GM19043 (cell line): ENCODE measurements around the gene BCL3.
A peak's percentile ranks its signal among the peaks of the same experiment; 100 is the strongest.
"Not testable (repeated sequence)": the region's sequence is repeated elsewhere in the genome, so short reads cannot be mapped to it uniquely, and the experiment has no call there.

ENCODE experiments used
- ATAC-seq: cut with Tn5 transposase; IDR thresholded peaks from one replicate; pipeline ENCODE4 v1.9.1; 2021; ENCODE audit warnings: low read depth; ENCODE audit not compliant: unreplicated experiment

BCL3 gene

GRCh38 chr19:44756089-44756562, 7.6 kb downstream of the BCL3 start:
- no peak for ATAC-seq

GRCh38 chr19:44757057-44757734, 8.7 kb downstream of the BCL3 start:
- ATAC-seq = no peak

- ATAC-seq = no peak
Measured at GRCh38 chr19:44757735-44758505, 9.4 kb downstream of the BCL3 start.

GRCh38 chr19:44758596-44758995, 10.1 kb downstream of the BCL3 start:
- no peak for ATAC-seq

GRCh38 chr19:44759083-44759804, 10.7 kb downstream of the BCL3 start:
- ATAC-seq = no peak

- no peak for ATAC-seq
Measured at GRCh38 chr19:44762038-44762437, 13.5 kb downstream of the BCL3 start.

- ATAC-seq = no peak
Measured at GRCh38 chr19:44765033-44765948, 16.8 kb downstream of the BCL3 start.

- no peak for ATAC-seq
Measured at GRCh38 chr19:44765949-44766335, 17.4 kb downstream of the BCL3 start.

GRCh38 chr19:44767295-44768180, 19.0 kb downstream of the BCL3 start:
- no peak for ATAC-seq

GRCh38 chr19:44770550-44771257, 22.2 kb downstream of the BCL3 start:
- peak; percentile 93 for ATAC-seq

- ATAC-seq = not testable (repeated sequence)
Measured at GRCh38 chr19:44772144-44772543, 23.6 kb downstream of the BCL3 start.

GRCh38 chr19:44772959-44773358, 24.5 kb downstream of the BCL3 start:
- ATAC-seq = no peak

GRCh38 chr19:44775676-44776240, 27.2 kb downstream of the BCL3 start:
- no peak for ATAC-seq

GRCh38 chr19:44776402-44777096, 28.0 kb downstream of the BCL3 start:
- no peak for ATAC-seq

GRCh38 chr19:44777715-44778347, 29.3 kb downstream of the BCL3 start, which contains the start of gene CBLC:
Gene CBLC, plus strand, starts transcription at chr19:44777890. Its CDS starts 42 bp downstream, at chr19:44777932.
- ATAC-seq = no peak

GRCh38 chr19:44779150-44779549, 30.6 kb downstream of the BCL3 start:
- no peak for ATAC-seq

GRCh38 chr19:44781694-44782093, 33.2 kb downstream of the BCL3 start:
- ATAC-seq = not testable (repeated sequence)
